ENCODE results near the gene ANKRD13B. TPM values are rescaled to one million over a fixed set of nuclear protein-coding genes. Genes with fewer than 3 reads are reported as not detected.

ANKRD13B gene
- total and polyA plus RNA-seq, 5 donors: 5.0 to 11.0 (median 6.7) TPM

DNA sequence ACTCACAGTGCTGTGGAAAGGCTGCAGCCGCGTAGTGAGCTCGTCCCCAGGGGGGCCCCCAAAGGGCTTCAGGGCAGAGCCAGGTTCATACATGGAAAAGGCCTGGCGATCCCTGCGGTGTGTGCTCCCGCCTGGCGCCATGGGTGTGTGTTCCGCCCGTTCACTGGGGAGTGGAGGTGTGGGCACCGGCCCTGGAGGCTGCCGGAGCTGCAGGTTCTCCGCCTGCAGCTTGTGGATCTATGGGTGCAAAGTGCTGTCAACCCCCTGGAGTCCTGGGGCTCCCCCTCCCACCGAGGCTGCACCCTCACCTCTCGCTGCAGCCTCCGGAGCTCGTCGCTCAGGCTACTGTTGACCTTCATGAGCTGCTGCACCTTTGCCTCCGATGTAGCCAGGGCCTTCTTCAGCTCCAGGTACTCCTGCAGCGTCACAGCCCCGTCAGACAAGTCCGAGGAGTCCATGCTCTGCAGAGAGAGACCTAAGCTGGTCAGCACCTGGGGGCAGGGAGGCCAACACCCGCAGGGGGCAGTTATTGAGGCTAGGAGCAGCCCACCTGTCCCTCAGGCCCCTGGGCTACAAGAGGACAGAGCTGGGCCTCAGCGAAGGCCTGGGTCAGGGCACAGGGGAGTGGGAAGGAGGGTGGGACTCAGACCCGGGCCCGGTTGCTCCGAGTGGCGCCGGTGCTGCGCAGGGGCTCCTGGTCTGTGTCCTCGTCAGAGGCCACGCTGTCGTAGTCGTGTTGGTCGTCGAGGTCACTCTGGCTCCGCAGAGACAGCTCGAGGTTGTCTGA is 16.5 kb upstream of the ANKRD13B start:
- ATAC-seq (no peak), DNase-seq (peak in 2 of 3 donors; percentile 60 to 66)
- 92% methylated on average over 37 of the region's 37 CpGs for WGBS
- peaks cover 4% of the 10 kb centered on the region for H3K4me1 ChIP-seq (ENCODE audit: control insufficient read depth, insufficient read depth, low read length)
- intact Hi-C loops (cut with DNase I): no loop called here
- H3K4me3 ChIP-seq (ENCODE audit: low read length): no peak overlapping the region
- no peak overlapping the region for H3K27ac ChIP-seq (ENCODE audit: low read length)
- no peaks in the 10 kb centered on the region for H3K27me3 ChIP-seq (ENCODE audit: control insufficient read depth, insufficient read depth)
- no peaks in the 10 kb centered on the region for H3K9me3 ChIP-seq (ENCODE audit: control insufficient read depth, low read length)

- Histone ChIP-seq H3K9me3 (ENCODE audit: control insufficient read depth, low read length) (no peaks in the 10 kb centered on the region), H3K4me1 (ENCODE audit: control insufficient read depth, insufficient read depth, low read length) (peaks cover 2% of the 10 kb centered on the region), H3K4me3 (ENCODE audit: low read length) (no peak overlapping the region), H3K27me3 (ENCODE audit: control insufficient read depth, insufficient read depth) (no peaks in the 10 kb centered on the region), H3K27ac (ENCODE audit: low read length) (no peak overlapping the region)
- 95% methylated on average over 9 of the region's 9 CpGs for WGBS
- ATAC-seq: no peak
- peak in 1 of 3 donors; percentile 49 for DNase-seq
- intact Hi-C loops (cut with DNase I): no loop called here
Measured at GRCh38 chr17:29577001-29577370, 15.9 kb upstream of the ANKRD13B start.

- intact Hi-C loops (cut with DNase I): no loop called here
- peak; percentile 69 to 80 (median 78) for DNase-seq
- H3K27me3 ChIP-seq (ENCODE audit: control insufficient read depth, insufficient read depth): no peaks in the 10 kb centered on the region
- no peak overlapping the region for H3K27ac ChIP-seq (ENCODE audit: low read length)
- no peaks in the 10 kb centered on the region for H3K9me3 ChIP-seq (ENCODE audit: control insufficient read depth, low read length)
- WGBS: 67% methylated on average over 22 of the region's 22 CpGs
- ATAC-seq: peak in 1 of 2 donors; percentile 9
- no peak overlapping the region for H3K4me3 ChIP-seq (ENCODE audit: low read length)
- H3K4me1 ChIP-seq (ENCODE audit: control insufficient read depth, insufficient read depth, low read length): no peaks in the 10 kb centered on the region
Measured at GRCh38 chr17:29577385-29578211, 15.3 kb upstream of the ANKRD13B start.

- intact Hi-C loops (cut with DNase I): no loop called here
- H3K9me3 ChIP-seq (ENCODE audit: control insufficient read depth, low read length): no peaks in the 10 kb centered on the region
- no peak for ATAC-seq
- peaks cover 2% of the 10 kb centered on the region for H3K4me1 ChIP-seq (ENCODE audit: control insufficient read depth, insufficient read depth, low read length)
- no peak overlapping the region for H3K4me3 ChIP-seq (ENCODE audit: low read length)
- 92% methylated on average over 14 of the region's 14 CpGs for WGBS
- DNase-seq: peak in 2 of 3 donors; percentile 33 to 38
- H3K27me3 ChIP-seq (ENCODE audit: control insufficient read depth, insufficient read depth): no peaks in the 10 kb centered on the region
- H3K27ac ChIP-seq (ENCODE audit: low read length): no peak overlapping the region
Measured at GRCh38 chr17:29578626-29579485, 14.1 kb upstream of the ANKRD13B start.

DNA sequence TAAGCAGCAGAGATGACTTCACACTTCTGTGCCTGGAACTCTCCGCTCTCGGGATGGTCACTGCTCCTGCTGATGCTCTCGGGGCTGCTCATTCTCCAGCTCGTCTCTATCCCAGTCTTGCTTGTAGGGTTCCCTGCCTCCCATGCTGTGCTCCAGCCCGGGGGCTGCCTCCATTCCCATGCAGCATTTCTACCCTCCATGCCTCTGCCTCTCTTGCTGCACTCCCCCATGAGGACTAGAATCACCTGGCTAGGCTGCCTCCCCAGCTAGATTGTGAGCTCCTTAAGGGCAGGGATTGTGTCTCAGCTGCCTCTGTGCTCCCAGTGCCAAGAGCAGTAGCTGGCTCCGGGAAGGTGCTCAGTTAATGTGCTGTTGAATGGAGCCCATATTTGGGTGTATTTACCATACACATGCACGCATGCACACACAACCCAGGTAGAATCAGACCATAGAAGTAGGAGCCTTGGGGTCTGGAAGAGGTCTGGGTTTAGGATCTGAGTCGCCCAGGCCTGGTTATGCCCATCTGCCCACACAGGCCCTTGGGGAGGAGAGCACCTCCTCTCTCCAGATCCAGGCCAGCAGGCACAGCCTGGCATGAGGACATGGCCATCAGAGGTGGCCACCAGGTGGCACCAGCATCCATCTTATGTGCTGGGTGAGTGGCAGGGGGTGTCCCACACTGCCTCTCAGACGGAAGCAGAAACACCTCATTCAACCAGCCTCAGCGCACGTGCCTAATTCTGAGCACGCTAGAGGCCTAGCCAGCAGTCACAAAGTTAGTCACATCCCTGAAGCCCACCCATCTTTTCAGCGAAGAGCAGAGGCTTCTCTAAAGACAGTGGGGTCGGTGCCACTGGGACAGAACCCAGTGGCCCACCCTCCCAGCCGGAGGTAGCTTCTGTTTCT is 12.8 kb upstream of the ANKRD13B start:
- no peaks in the 10 kb centered on the region for H3K9me3 ChIP-seq (ENCODE audit: control insufficient read depth, low read length)
- peak; percentile 87 to 95 (median 93) for DNase-seq
- H3K4me3 ChIP-seq (ENCODE audit: low read length): no peak overlapping the region
- 61% methylated on average over 15 of the region's 15 CpGs for WGBS
- peaks cover 7% of the 10 kb centered on the region for H3K4me1 ChIP-seq (ENCODE audit: control insufficient read depth, insufficient read depth, low read length)
- H3K27me3 ChIP-seq (ENCODE audit: control insufficient read depth, insufficient read depth): no peaks in the 10 kb centered on the region
- intact Hi-C loops (cut with DNase I): no loop called here
- peak; percentile 60 to 62 for ATAC-seq
- H3K27ac ChIP-seq (ENCODE audit: low read length): no peak overlapping the region

DNA sequence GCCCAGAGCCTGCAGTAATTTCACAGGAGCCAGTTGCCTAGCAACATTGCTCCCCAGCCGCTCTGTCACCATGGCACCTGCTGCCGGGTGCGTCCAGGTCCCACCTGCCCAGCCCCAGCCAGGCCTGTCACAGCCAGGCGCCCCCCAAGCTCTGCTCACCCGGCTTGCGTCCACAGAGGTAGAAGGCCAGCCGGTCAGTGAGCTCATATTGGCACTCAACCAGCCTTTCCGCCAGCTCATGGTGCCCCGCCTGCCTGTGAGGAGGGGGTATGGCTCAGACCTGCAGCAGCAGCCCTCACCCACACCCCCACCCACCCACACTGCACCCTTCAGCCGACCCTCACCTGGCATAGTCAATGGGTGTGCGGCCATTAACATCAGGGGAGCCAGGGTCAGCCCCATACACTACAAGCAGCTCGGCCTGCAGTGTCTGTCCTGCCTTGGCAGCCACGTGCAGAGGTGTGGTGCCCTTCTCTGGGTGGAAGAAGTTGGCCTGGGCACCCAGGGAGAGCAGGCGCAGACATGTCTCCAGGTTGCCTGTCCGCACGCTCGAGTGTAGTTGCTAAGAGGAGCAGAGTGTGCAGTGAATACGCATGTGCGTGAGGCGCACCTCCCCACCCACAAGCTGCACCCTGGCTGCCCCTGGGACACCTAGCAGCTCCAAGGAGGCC is 11.2 kb upstream of the ANKRD13B start:
- no peak overlapping the region for H3K27ac ChIP-seq (ENCODE audit: low read length)
- H3K4me3 ChIP-seq (ENCODE audit: low read length): no peak overlapping the region
- H3K4me1 ChIP-seq (ENCODE audit: control insufficient read depth, insufficient read depth, low read length): peaks cover 11% of the 10 kb centered on the region
- H3K27me3 ChIP-seq (ENCODE audit: control insufficient read depth, insufficient read depth): no peaks in the 10 kb centered on the region
- H3K9me3 ChIP-seq (ENCODE audit: control insufficient read depth, low read length): no peaks in the 10 kb centered on the region
- intact Hi-C loops (cut with DNase I): no loop called here
- WGBS: 89% methylated on average over 20 of the region's 20 CpGs
- ATAC-seq: no peak
- peak in 2 of 3 donors; percentile 53 to 58 for DNase-seq

- peaks cover 17% of the 10 kb centered on the region for H3K4me1 ChIP-seq (ENCODE audit: control insufficient read depth, insufficient read depth, low read length)
- intact Hi-C loops (cut with DNase I): no loop called here
- no peaks in the 10 kb centered on the region for H3K9me3 ChIP-seq (ENCODE audit: control insufficient read depth, low read length)
- H3K27me3 ChIP-seq (ENCODE audit: control insufficient read depth, insufficient read depth): no peaks in the 10 kb centered on the region
- H3K27ac ChIP-seq (ENCODE audit: low read length): no peak overlapping the region
- ATAC-seq: no peak
- WGBS: 78% methylated on average over 10 of the region's 10 CpGs
- no peak overlapping the region for H3K4me3 ChIP-seq (ENCODE audit: low read length)
- DNase-seq: no peak
Measured at GRCh38 chr17:29582254-29582765, 10.6 kb upstream of the ANKRD13B start.

GRCh38 chr17:29582772-29583171 is 10.2 kb upstream of the ANKRD13B start:
- no peaks in the 10 kb centered on the region for H3K9me3 ChIP-seq (ENCODE audit: control insufficient read depth, low read length)
- ATAC-seq (no peak), DNase-seq (peak in 1 of 3 donors; percentile 65)
- no peak overlapping the region for H3K27ac ChIP-seq (ENCODE audit: low read length)
- H3K27me3 ChIP-seq (ENCODE audit: control insufficient read depth, insufficient read depth): no peaks in the 10 kb centered on the region
- no peak overlapping the region for H3K4me3 ChIP-seq (ENCODE audit: low read length)
- WGBS: 88% methylated on average over 13 of the region's 13 CpGs
- intact Hi-C loops (cut with DNase I): no loop called here
- H3K4me1 ChIP-seq (ENCODE audit: control insufficient read depth, insufficient read depth, low read length): peaks cover 18% of the 10 kb centered on the region

- DNase-seq (peak in 2 of 3 donors; percentile 56 to 63), ATAC-seq (no peak)
- Histone ChIP-seq H3K4me3 (ENCODE audit: low read length) (no peak overlapping the region), H3K27ac (ENCODE audit: low read length) (peak overlapping the region; percentile 90), H3K9me3 (ENCODE audit: control insufficient read depth, low read length) (no peaks in the 10 kb centered on the region), H3K4me1 (ENCODE audit: control insufficient read depth, insufficient read depth, low read length) (peaks cover 18% of the 10 kb centered on the region), H3K27me3 (ENCODE audit: control insufficient read depth, insufficient read depth) (no peaks in the 10 kb centered on the region)
- 81% methylated on average over 16 of the region's 16 CpGs for WGBS
- intact Hi-C loops (cut with DNase I): no loop called here
Measured at GRCh38 chr17:29583324-29584248, 9.3 kb upstream of the ANKRD13B start.

Data from right cardiac atrium (tissue), 5 donors.